NOMO-1 treated with DMSO at 0.1 percent for 48 hours (cell line): ENCODE data around the gene OTOG.

ENCODE experiments used
- DNase-seq: peaks from one replicate; lab custom pipeline; 2025; ENCODE audit not compliant: unreplicated experiment; lab: John Stamatoyannopoulos, UW

Gene OTOG

GRCh38 chr11:17547051-17547577, at the start of gene OTOG:
OTOG (plus strand) TSS chr11:17547259; CDS start chr11:17547373, 114 bp downstream.
- no peak for DNase-seq

GRCh38 chr11:17498058-17498457, 49.0 kb upstream of the OTOG start:
- peak; percentile 46 for DNase-seq

GRCh38 chr11:17498475-17498874, 48.6 kb upstream of the OTOG start:
- no peak for DNase-seq

GRCh38 chr11:17500673-17501072, 46.4 kb upstream of the OTOG start:
- no peak for DNase-seq

GRCh38 chr11:17502630-17503029, 44.4 kb upstream of the OTOG start:
- no peak for DNase-seq

GRCh38 chr11:17504330-17505107, 42.5 kb upstream of the OTOG start:
- DNase-seq = peak; percentile 64

- DNase-seq = no peak
Observed at GRCh38 chr11:17505146-17505545, 41.9 kb upstream of the OTOG start.

- DNase-seq = no peak
Observed at GRCh38 chr11:17506314-17506713, 40.7 kb upstream of the OTOG start.

GRCh38 chr11:17506942-17507341, 40.1 kb upstream of the OTOG start:
- DNase-seq = no peak

- no peak for DNase-seq
Observed at GRCh38 chr11:17507773-17508172, 39.3 kb upstream of the OTOG start.

GRCh38 chr11:17508306-17508705, 38.8 kb upstream of the OTOG start:
- no peak for DNase-seq

GRCh38 chr11:17508791-17509190, 38.3 kb upstream of the OTOG start:
- DNase-seq = no peak

- no peak for DNase-seq
Observed at GRCh38 chr11:17510507-17511206, 36.4 kb upstream of the OTOG start.

GRCh38 chr11:17511571-17511970, 35.5 kb upstream of the OTOG start:
- no peak for DNase-seq

- DNase-seq = no peak
Observed at GRCh38 chr11:17512101-17512500, 35.0 kb upstream of the OTOG start.

GRCh38 chr11:17513853-17514252, 33.2 kb upstream of the OTOG start:
- no peak for DNase-seq

GRCh38 chr11:17514476-17514875, 32.6 kb upstream of the OTOG start:
- no peak for DNase-seq

GRCh38 chr11:17515443-17516176, 31.4 kb upstream of the OTOG start:
- DNase-seq = no peak

GRCh38 chr11:17516551-17517150, 30.4 kb upstream of the OTOG start:
- DNase-seq = no peak

- DNase-seq = no peak
Observed at GRCh38 chr11:17517186-17517585, 29.9 kb upstream of the OTOG start.

GRCh38 chr11:17518366-17518765, 28.7 kb upstream of the OTOG start:
- no peak for DNase-seq
